Stimulated activated CD4-positive, alpha-beta T cell treated with anti-CD3 and anti-CD28 coated beads, Interleukin-15, amount 100 ng/mL, for 1 hour (primary cell): Measurements from ENCODE around the gene RHOH.

ENCODE experiments used
- DNase-seq, 2 donors: peaks; one replicate each; pipeline ENCODE4 v3.0.0-alpha.2; 2020; ENCODE audit warnings: low read depth in 1 of 2, low spot score in 1 of 2

Gene RHOH

GRCh38 chr4:40204507-40205258, 7.9 kb downstream of the RHOH start:
- DNase-seq, result no peak

- DNase-seq, result no peak
These were observed 8.7 kb downstream of the RHOH start for GRCh38 chr4:40205259-40206198.

- DNase-seq, result no peak
These were observed 9.6 kb downstream of the RHOH start for GRCh38 chr4:40206426-40206825.

GRCh38 chr4:40209401-40209800, 12.6 kb downstream of the RHOH start:
- DNase-seq, result no peak

GRCh38 chr4:40210776-40211175, 13.9 kb downstream of the RHOH start:
- no peak for DNase-seq

- no peak for DNase-seq
These were observed 14.7 kb downstream of the RHOH start for GRCh38 chr4:40211224-40212185.

- no peak for DNase-seq
These were observed 16.1 kb downstream of the RHOH start for GRCh38 chr4:40212674-40213527.

GRCh38 chr4:40214038-40214437, 17.2 kb downstream of the RHOH start:
- DNase-seq, result no peak

GRCh38 chr4:40214661-40215418, 18.0 kb downstream of the RHOH start:
- no peak for DNase-seq

- no peak for DNase-seq
These were observed 20.0 kb downstream of the RHOH start for GRCh38 chr4:40216622-40217366.

GRCh38 chr4:40221744-40222143, 24.9 kb downstream of the RHOH start:
- no peak for DNase-seq

GRCh38 chr4:40223343-40223742, 26.5 kb downstream of the RHOH start:
- no peak for DNase-seq

- DNase-seq, result no peak
These were observed 27.6 kb downstream of the RHOH start for GRCh38 chr4:40224432-40224831.

- DNase-seq, result no peak
These were observed 28.7 kb downstream of the RHOH start for GRCh38 chr4:40225497-40225896.

GRCh38 chr4:40227284-40227683, 30.5 kb downstream of the RHOH start:
- DNase-seq, result peak in 1 of 2 donors; percentile 40

GRCh38 chr4:40228497-40229365, 31.9 kb downstream of the RHOH start:
- no peak for DNase-seq

- DNase-seq, result no peak
These were observed 34.6 kb downstream of the RHOH start for GRCh38 chr4:40231316-40231863.
